ENCODE results near the gene NOL4L. TPM values are rescaled to one million over a fixed set of nuclear protein-coding genes. Genes with fewer than 3 reads are reported as not detected.

NOL4L gene
- polyA plus RNA-seq, 2 of the 4 experiments (the other 2 are of a cell fraction) = 9.5 to 11.8 TPM

GRCh38 chr20:32547753-32548034 lies 37.4 kb downstream of the NOL4L start:
- CTCF ChIA-PET = interaction anchor here (0.7 to 2.0 kb wide), 5 partner anchors 9 to 26 kb away, joined by 3 to 8 read pairs (median 3); no protein-coding TSS in a partner anchor
- POLR2A ChIA-PET = no interaction called here
- H3K4me1 ChIP-seq = no peaks in the 10 kb centered on the region
- H3K4me3 ChIP-seq = no peak overlapping the region
- WGBS (ENCODE audit: missing lambda C conversion rate) = 33% methylated on average over 1 of the region's 1 CpG
- FAIRE-seq (no peak), ATAC-seq (no peak), DNase-seq (ENCODE audit: low read depth in 1 of 2, low spot score in 1 of 2) (no peak)
- no peak for TF ChIP-seq CTCF (IDR thresholded peaks at IDR 0.05)
- no peak overlapping the region for H3K4me2 ChIP-seq
- peaks cover 7% of the 10 kb centered on the region for H3K9me3 ChIP-seq
- no peak overlapping the region for H3K27ac ChIP-seq

- whole genome bisulfite sequencing (ENCODE audit: missing lambda C conversion rate) = 41% methylated on average over 4 of the region's 4 CpGs
- H3K9me3 ChIP-seq = peaks cover 7% of the 10 kb centered on the region
- ChIA-PET CTCF (interaction anchor here (0.7 to 2.0 kb wide), 8 partner anchors 9 to 105 kb away, joined by 3 to 8 read pairs (median 3); no protein-coding TSS in a partner anchor), POLR2A (no interaction called here)
- TF ChIP-seq REST (IDR thresholded peaks at IDR 0.05) = no peak
- no peak for TF ChIP-seq TP53 (CRISPR knock-in tag; IDR thresholded peaks at IDR 0.05)
- no peak for TF ChIP-seq E2F6 (IDR thresholded peaks at IDR 0.05; ENCODE audit: borderline replicate concordance, low read depth)
- no peak for TF ChIP-seq POLR2A (IDR thresholded peaks at IDR 0.05; ENCODE audit: low read length)
- no peak for TF ChIP-seq EHMT2 (IDR thresholded peaks at IDR 0.05; ENCODE audit: low read depth)
- no peak for TF ChIP-seq KDM5A (IDR thresholded peaks at IDR 0.05)
- no peak for TF ChIP-seq SMC3 (IDR thresholded peaks at IDR 0.05)
- TF ChIP-seq RFX5 (IDR thresholded peaks at IDR 0.05) = no peak
- TF ChIP-seq USF2 (IDR thresholded peaks at IDR 0.05) = no peak
- TF ChIP-seq RARB (CRISPR knock-in tag; IDR thresholded peaks at IDR 0.05) = no peak
- TF ChIP-seq TFCP2L1 (CRISPR knock-in tag; IDR thresholded peaks at IDR 0.05) = no peak
- no peak for TF ChIP-seq ZNF302 (CRISPR knock-in tag; IDR thresholded peaks at IDR 0.05)
- TF ChIP-seq ELK1 (IDR thresholded peaks at IDR 0.05; ENCODE audit: low read depth, low read length) = no peak
- TF ChIP-seq FOSB (CRISPR knock-in tag; IDR thresholded peaks at IDR 0.05) = no peak
- TF ChIP-seq RAD21 (conservative IDR thresholded peaks at IDR 0.05 in 1 of 2, IDR thresholded peaks at IDR 0.05 in 1 of 2) = no peak
- no peak for TF ChIP-seq EHF (CRISPR knock-in tag; IDR thresholded peaks at IDR 0.05)
- TF ChIP-seq ESRRA (IDR thresholded peaks at IDR 0.05; ENCODE audit: borderline replicate concordance, low read length) = no peak
- TF ChIP-seq CEBPB (IDR thresholded peaks at IDR 0.05) = no peak
- TF ChIP-seq EP300 (IDR thresholded peaks at IDR 0.05) = no peak
- H3K27ac ChIP-seq = no peak overlapping the region
- no peak overlapping the region for H3K4me2 ChIP-seq
- DNase-seq (ENCODE audit: low read depth in 1 of 2, low spot score in 1 of 2) = no peak
- no peaks in the 10 kb centered on the region for H3K4me1 ChIP-seq
- no peak for FAIRE-seq
- 0 out of 6 replicates have a peak, but pooled peaks of 1 of the 2 experiments have one; percentile 34 for ATAC-seq
- no peak overlapping the region for H3K4me3 ChIP-seq
Measured at GRCh38 chr20:32546918-32547752, 38.0 kb downstream of the NOL4L start.
